Measurements from ENCODE around the gene FAF1.

Gene FAF1

GRCh38 chr1:50450861-50451653 is 509.0 kb downstream of the FAF1 start:
- no peak overlapping the region for H3K4me3 ChIP-seq (replicated peaks; ENCODE audit: low read depth, low read length)
- no peaks in the 10 kb centered on the region; the same call in 1 of the 2 replicates for H3K36me3 ChIP-seq (ENCODE audit: control insufficient read depth, insufficient read depth, low read length)
- no peak for DNase-seq (ENCODE audit: extremely low read depth, insufficient read length)
- H3K27me3 ChIP-seq (replicated peaks; ENCODE audit: control insufficient read depth, insufficient read depth, low read length), result no peaks in the 10 kb centered on the region
- TF ChIP-seq, protein P1, sequence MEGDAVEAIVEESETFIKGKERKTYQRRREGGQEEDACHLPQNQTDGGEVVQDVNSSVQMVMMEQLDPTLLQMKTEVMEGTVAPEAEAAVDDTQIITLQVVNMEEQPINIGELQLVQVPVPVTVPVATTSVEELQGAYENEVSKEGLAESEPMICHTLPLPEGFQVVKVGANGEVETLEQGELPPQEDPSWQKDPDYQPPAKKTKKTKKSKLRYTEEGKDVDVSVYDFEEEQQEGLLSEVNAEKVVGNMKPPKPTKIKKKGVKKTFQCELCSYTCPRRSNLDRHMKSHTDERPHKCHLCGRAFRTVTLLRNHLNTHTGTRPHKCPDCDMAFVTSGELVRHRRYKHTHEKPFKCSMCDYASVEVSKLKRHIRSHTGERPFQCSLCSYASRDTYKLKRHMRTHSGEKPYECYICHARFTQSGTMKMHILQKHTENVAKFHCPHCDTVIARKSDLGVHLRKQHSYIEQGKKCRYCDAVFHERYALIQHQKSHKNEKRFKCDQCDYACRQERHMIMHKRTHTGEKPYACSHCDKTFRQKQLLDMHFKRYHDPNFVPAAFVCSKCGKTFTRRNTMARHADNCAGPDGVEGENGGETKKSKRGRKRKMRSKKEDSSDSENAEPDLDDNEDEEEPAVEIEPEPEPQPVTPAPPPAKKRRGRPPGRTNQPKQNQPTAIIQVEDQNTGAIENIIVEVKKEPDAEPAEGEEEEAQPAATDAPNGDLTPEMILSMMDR (IDR thresholded peaks at IDR 0.05; ENCODE audit: insufficient read depth, low read length, poor library complexity, severe bottlenecking), result no peak

- H3K4me3 ChIP-seq (replicated peaks; ENCODE audit: low read depth, low read length), result no peak overlapping the region
- H3K36me3 ChIP-seq (ENCODE audit: control insufficient read depth, insufficient read depth, low read length), result no peaks in the 10 kb centered on the region
- TF ChIP-seq, protein P1 (IDR thresholded peaks at IDR 0.05; ENCODE audit: insufficient read depth, low read length, poor library complexity, severe bottlenecking), result no peak
- DNase-seq (ENCODE audit: extremely low read depth, insufficient read length), result no peak
- H3K27me3 ChIP-seq (replicated peaks; ENCODE audit: control insufficient read depth, insufficient read depth, low read length), result no peaks in the 10 kb centered on the region
Measured at GRCh38 chr1:50447961-50448360, 512.1 kb downstream of the FAF1 start.

GRCh38 chr1:50441183-50441582 is 518.9 kb downstream of the FAF1 start:
- Histone ChIP-seq H3K4me3 (replicated peaks; ENCODE audit: low read depth, low read length) (no peak overlapping the region), H3K27me3 (replicated peaks; ENCODE audit: control insufficient read depth, insufficient read depth, low read length) (no peaks in the 10 kb centered on the region)

DNA sequence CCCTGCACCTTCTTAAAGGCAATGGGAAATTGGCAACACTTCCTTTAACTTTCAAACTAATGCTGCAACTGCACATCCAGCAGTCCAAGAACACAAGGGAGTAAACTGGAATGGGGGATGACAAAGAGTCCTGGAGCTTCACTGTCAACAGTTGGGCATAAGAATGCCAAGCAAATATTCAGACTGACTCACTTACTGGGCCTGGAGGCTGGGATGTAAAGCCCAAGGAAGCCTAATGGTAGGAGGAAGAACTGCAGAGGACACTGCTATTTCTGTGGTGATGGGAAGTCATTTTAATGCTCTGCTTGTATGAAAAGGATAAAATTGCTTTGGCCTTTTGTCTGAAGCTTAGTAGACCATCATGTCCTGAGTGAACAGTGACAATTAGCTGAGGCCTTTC is 521.1 kb downstream of the FAF1 start:
- Histone ChIP-seq H3K4me3 (replicated peaks; ENCODE audit: low read depth, low read length) (no peak overlapping the region), H3K27me3 (replicated peaks; ENCODE audit: control insufficient read depth, insufficient read depth, low read length) (no peaks in the 10 kb centered on the region), H3K36me3 (ENCODE audit: control insufficient read depth, insufficient read depth, low read length) (peaks cover 5% of the 10 kb centered on the region)
- no peak for DNase-seq (ENCODE audit: extremely low read depth, insufficient read length)
- TF ChIP-seq, protein P1 (IDR thresholded peaks at IDR 0.05; ENCODE audit: insufficient read depth, low read length, poor library complexity, severe bottlenecking), result no peak

More at GRCh38 chr1:50441183-50441582, 518.9 kb downstream of the FAF1 start:
- TF ChIP-seq, protein P1 (IDR thresholded peaks at IDR 0.05; ENCODE audit: insufficient read depth, low read length, poor library complexity, severe bottlenecking), result no peak
- no peak for DNase-seq (ENCODE audit: extremely low read depth, insufficient read length)
- H3K36me3 ChIP-seq (ENCODE audit: control insufficient read depth, insufficient read depth, low read length), result peaks cover 5% of the 10 kb centered on the region

DNA sequence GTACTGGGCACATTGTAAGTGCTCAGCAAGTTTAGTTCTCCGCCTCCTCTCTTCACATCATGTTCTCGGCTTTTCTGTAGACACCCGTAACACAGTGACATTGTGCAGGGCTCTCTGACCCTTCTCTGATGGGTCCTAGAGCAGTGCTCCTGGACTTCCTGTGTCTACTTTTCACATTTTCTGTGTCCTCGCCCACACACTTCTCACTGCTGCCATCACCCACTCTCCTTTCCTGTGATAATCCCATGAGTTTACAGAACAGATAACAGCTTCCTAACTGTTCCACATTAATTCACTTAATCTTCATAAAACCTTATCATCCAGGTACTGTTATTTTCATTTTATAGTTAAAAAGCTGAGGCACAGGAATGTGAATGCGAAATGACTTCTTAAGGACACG is 523.6 kb downstream of the FAF1 start:
- no peak overlapping the region for H3K4me3 ChIP-seq (replicated peaks; ENCODE audit: low read depth, low read length)
- no peak for DNase-seq (ENCODE audit: extremely low read depth, insufficient read length)
- TF ChIP-seq, protein P1 (IDR thresholded peaks at IDR 0.05; ENCODE audit: insufficient read depth, low read length, poor library complexity, severe bottlenecking), result no peak
- no peaks in the 10 kb centered on the region; the same call in 1 of the 2 replicates for H3K27me3 ChIP-seq (replicated peaks; ENCODE audit: control insufficient read depth, insufficient read depth, low read length)
- H3K36me3 ChIP-seq (ENCODE audit: control insufficient read depth, insufficient read depth, low read length), result peaks cover 5% of the 10 kb centered on the region
